ENCODE results near the gene NEUROD4. TPM values are rescaled to one million over a fixed set of nuclear protein-coding genes. Genes with fewer than 3 reads are reported as not detected.

Gene NEUROD4
- total RNA-seq, 1 donor from 2014 or later, result not detected

- Mint-ChIP-seq H3K4me1 (ENCODE audit: low read depth, unreplicated experiment) (no peaks in the 10 kb centered on the region), H3K36me3 (ENCODE audit: low read depth, unreplicated experiment) (no peaks in the 10 kb centered on the region), H3K27me3 (ENCODE audit: low read depth, unreplicated experiment) (peaks cover 5% of the 10 kb centered on the region), H3K27ac (ENCODE audit: unreplicated experiment) (peak overlapping the region; percentile 24), H3K9me3 (ENCODE audit: unreplicated experiment) (no peaks in the 10 kb centered on the region), H3K4me3 (ENCODE audit: unreplicated experiment) (no peak overlapping the region)
- H3K36me3 ChIP-seq (ENCODE audit: insufficient read depth, low read length), result no peaks in the 10 kb centered on the region
- H3K4me1 ChIP-seq (ENCODE audit: insufficient read depth, low read length), result no peaks in the 10 kb centered on the region
- H3K9me3 ChIP-seq (ENCODE audit: insufficient read depth, low read depth, low read length), result no peaks in the 10 kb centered on the region
- no peak overlapping the region for H3K27ac ChIP-seq (ENCODE audit: low read depth, low read length)
- H3K4me3 ChIP-seq (ENCODE audit: insufficient read depth, low read depth, low read length), result no peak overlapping the region
- peak; percentile 29 for FAIRE-seq
- peaks cover 8% of the 10 kb centered on the region for H3K27me3 ChIP-seq (ENCODE audit: insufficient read depth, low read length)
- no peaks in the 10 kb centered on the region for H4K20me1 ChIP-seq (ENCODE audit: insufficient read depth, low read length)
- no peak overlapping the region for H3K4me2 ChIP-seq (ENCODE audit: low read length)
- TF ChIP-seq EZH2 (IDR thresholded peaks at IDR 0.05; ENCODE audit: insufficient read depth, low read length) (no peak), CTCF (IDR thresholded peaks at IDR 0.05; ENCODE audit: insufficient read depth, low read depth, low read length) (peak; percentile 76)
- DNase-seq (ENCODE audit: low read depth), result peak; percentile 14
- no peak overlapping the region for H2AFZ ChIP-seq (ENCODE audit: low read depth, low read length)
- H3K9ac ChIP-seq (ENCODE audit: low read length), result no peak overlapping the region
- H3K79me2 ChIP-seq (ENCODE audit: insufficient read depth, low read length), result no peaks in the 10 kb centered on the region
Observed at GRCh38 chr12:55068416-55069010, 48.7 kb downstream of the NEUROD4 start.

GRCh38 chr12:55072083-55072482 is 52.3 kb downstream of the NEUROD4 start:
- no peaks in the 10 kb centered on the region for H3K9me3 ChIP-seq (ENCODE audit: insufficient read depth, low read depth, low read length)
- no peaks in the 10 kb centered on the region for H3K27me3 ChIP-seq (ENCODE audit: insufficient read depth, low read length)
- H3K36me3 ChIP-seq (ENCODE audit: insufficient read depth, low read length), result no peaks in the 10 kb centered on the region
- no peaks in the 10 kb centered on the region for H3K36me3 Mint-ChIP-seq (ENCODE audit: low read depth, unreplicated experiment)
- no peak overlapping the region for H3K4me3 ChIP-seq (ENCODE audit: insufficient read depth, low read depth, low read length)
- H3K79me2 ChIP-seq (ENCODE audit: insufficient read depth, low read length), result no peaks in the 10 kb centered on the region
- H3K9me3 Mint-ChIP-seq (ENCODE audit: unreplicated experiment), result no peaks in the 10 kb centered on the region
- TF ChIP-seq CTCF (IDR thresholded peaks at IDR 0.05; ENCODE audit: insufficient read depth, low read depth, low read length) (peak; percentile 8), EZH2 (IDR thresholded peaks at IDR 0.05; ENCODE audit: insufficient read depth, low read length) (no peak)
- DNase-seq (ENCODE audit: low read depth) (no peak), FAIRE-seq (no peak)
- H4K20me1 ChIP-seq (ENCODE audit: insufficient read depth, low read length), result no peaks in the 10 kb centered on the region
- no peaks in the 10 kb centered on the region for H3K4me1 ChIP-seq (ENCODE audit: insufficient read depth, low read length)
- no peak overlapping the region for H3K4me3 Mint-ChIP-seq (ENCODE audit: unreplicated experiment)
- no peak overlapping the region for H3K27ac Mint-ChIP-seq (ENCODE audit: unreplicated experiment)
- no peak overlapping the region for H2AFZ ChIP-seq (ENCODE audit: low read depth, low read length)
- H3K27me3 Mint-ChIP-seq (ENCODE audit: low read depth, unreplicated experiment), result no peaks in the 10 kb centered on the region
- H3K9ac ChIP-seq (ENCODE audit: low read length), result no peak overlapping the region
- H3K4me1 Mint-ChIP-seq (ENCODE audit: low read depth, unreplicated experiment), result no peaks in the 10 kb centered on the region
- no peak overlapping the region for H3K27ac ChIP-seq (ENCODE audit: low read depth, low read length)
- no peak overlapping the region for H3K4me2 ChIP-seq (ENCODE audit: low read length)

All from astrocyte (in vitro differentiated cells and primary cell).